Pancreas (tissue), 10 donors: ENCODE measurements around the gene MEDAG. TPM values are rescaled to one million over a fixed set of nuclear protein-coding genes. Genes with fewer than 3 reads are reported as not detected.

Experiments used
- ATAC-seq, 4 donors: fragments of 200-7000 bp; cut with Tn5 transposase; one replicate each; pipeline versions ENCODE4 v1.8.0 to v1.9.1; 2020; ENCODE audit warnings: mild to moderate bottlenecking in 4 of 4, moderate library complexity in 4 of 4
- DNase-seq, 6 donors: peaks; one replicate each; pipeline ENCODE4 v3.0.0-alpha.2; 2020
- FAIRE-seq: peaks from 2 replicates; lab custom pipeline; 2012; peaks lifted over from hg19 to GRCh38; lab: Jason Lieb, UNC
- H3K27ac ChIP-seq, 4 donors: fragments of 200-600 bp; sonication (generic); 1 replicate in 3 of 4; 2 replicates in 1 of 4; pipeline versions ENCODE4 v1.5.0 to v1.8.0; 2020
- H3K27me3 ChIP-seq, 4 donors: fragments of 200-600 bp; one replicate each; pipeline ENCODE4 v1.8.0; 2021
- H3K36me3 ChIP-seq, 3 donors: fragments of 200-600 bp; sonication (generic) in 1 of 3; one replicate each; pipeline versions ENCODE4 v1.5.0 to v1.8.0; 2020 to 2021
- H3K4me1 ChIP-seq, 3 donors: fragments of 200-600 bp; one replicate each; pipeline ENCODE4 v1.8.0; 2021
- H3K4me3 ChIP-seq, 4 donors: fragments of 200-600 bp; sonication (generic) in 2 of 4; one replicate each; pipeline versions ENCODE4 v1.5.0 to v1.8.0; 2020 to 2021
- H3K9me3 ChIP-seq, 4 donors: fragments of 200-600 bp; one replicate each; pipeline ENCODE4 v1.8.0; 2021
- CTCF ChIP-seq, 4 donors: fragments of 200-600 bp; sonication (generic) in 3 of 4; IDR thresholded peaks; one replicate each; pipeline versions ENCODE4 v1.5.0 to v1.8.0; 2021; ENCODE audit warnings: antibody characterized with exemption in 4 of 4
- WGBS, 2 donors: extraction: QIAGEN DNeasy Blood & Tissue Kit; methylation state at CpG; one replicate each; pipeline ENCODE4 v1.1.7; 2013; 5-methylcytosine and 5-hydroxymethylcytosine counted together
- intact Hi-C, 3 donors: fragments of 100-400 bp; cut with DNase I; formaldehyde crosslinking; loops; one replicate each; pipeline versions ENCODE4 v1.11.1 to v1.14.2; 2022
- polyA plus RNA-seq, 2 donors: library from polyadenylated mRNA; stranded (reverse); fragments of 200-250 nt; gene quantifications; one replicate each; pipeline ENCODE4 v1.2.3, GENCODE V29; 2013
- total RNA-seq, 6 donors: library from RNA; stranded (reverse); fragmentation: NEBNext Ultra II Directional in 4 of 6; extraction: Animal tissue kit (Norgen Biotek cat#: 25700) in 4 of 6; gene quantifications; one replicate each; pipeline versions ENCODE4 v1.2.1 to v1.2.4, GENCODE V29; 2021 to 2023
- donor health status: healthy with polysubstance abuse.
- donor health status: DM: no; HTN: no; CAD: no; lungs with moderate emphysema.
- donor health status: DM: no; HTN: no; CAD: no.
- donor health status: control.
- donor health status: control.
- donor health status: Bipolar disorder and iron deficiency.
- donor health status: DM: yes; HTN: yes; CAD: no.
- donor health status: DM: no; HTN: no; CAD: no.
- donor health status: DM: no; HTN: no; CAD: no.
- donor health status: DM: yes; HTN: yes; CAD: no.

The MEDAG gene
- total and polyA plus RNA-seq, 8 donors, result 0.56 to 6.7 (median 3.7) TPM

- Histone ChIP-seq H3K4me1 (no peaks in the 10 kb centered on the region), H3K27ac (no peak overlapping the region), H3K9me3 (no peaks in the 10 kb centered on the region), H3K4me3 (no peak overlapping the region), H3K36me3 (no peaks in the 10 kb centered on the region), H3K27me3 (peaks cover 0 to 11% (median 0%) of the 10 kb centered on the region in 4 donors)
- no peak for TF ChIP-seq CTCF (IDR thresholded peaks at IDR 0.05)
- intact Hi-C loops, result no loop called here
- ATAC-seq (no peak), DNase-seq (no peak), FAIRE-seq (no peak)
- 49 to 63% methylated on average over 5 of the region's 5 CpGs for WGBS, 2 donors
These were observed 51.3 kb downstream of the MEDAG start for GRCh38 chr13:30957258-30957943.

GRCh38 chr13:30959678-30960077 is 53.6 kb downstream of the MEDAG start:
- H3K27me3 ChIP-seq, result peaks cover 0 to 11% (median 0%) of the 10 kb centered on the region in 4 donors
- no peak for TF ChIP-seq CTCF (IDR thresholded peaks at IDR 0.05)
- ATAC-seq (no peak), FAIRE-seq (no peak), DNase-seq (no peak)
- H3K36me3 ChIP-seq, result no peaks in the 10 kb centered on the region
- H3K9me3 ChIP-seq, result no peaks in the 10 kb centered on the region
- intact Hi-C loops, result no loop called here
- H3K4me1 ChIP-seq, result no peaks in the 10 kb centered on the region
- WGBS, 2 donors, result 46 to 64% methylated on average over 1 of the region's 1 CpG
- H3K27ac ChIP-seq, result no peak overlapping the region
- no peak overlapping the region for H3K4me3 ChIP-seq

GRCh38 chr13:30963791-30964190 is 57.7 kb downstream of the MEDAG start:
- H3K4me3 ChIP-seq, result no peak overlapping the region
- peaks cover 0 to 3% (median 0%) of the 10 kb centered on the region in 4 donors for H3K27me3 ChIP-seq
- FAIRE-seq (no peak), DNase-seq (peak in 4 of 6 donors; percentile 7 to 27 (median 26)), ATAC-seq (peak; percentile 65 to 89 (median 76))
- 3 to 4% methylated on average over 5 of the region's 5 CpGs for WGBS, 2 donors
- no peaks in the 10 kb centered on the region for H3K36me3 ChIP-seq
- TF ChIP-seq CTCF (IDR thresholded peaks at IDR 0.05), result no peak
- intact Hi-C loops, result no loop called here
- no peak overlapping the region for H3K27ac ChIP-seq
- H3K4me1 ChIP-seq, result no peaks in the 10 kb centered on the region
- H3K9me3 ChIP-seq, result no peaks in the 10 kb centered on the region

GRCh38 chr13:30965380-30965779 is 59.3 kb downstream of the MEDAG start:
- Histone ChIP-seq H3K4me3 (no peak overlapping the region), H3K27me3 (no peaks in the 10 kb centered on the region), H3K36me3 (no peaks in the 10 kb centered on the region), H3K4me1 (no peaks in the 10 kb centered on the region), H3K27ac (no peak overlapping the region), H3K9me3 (no peaks in the 10 kb centered on the region)
- WGBS, 2 donors, result 58 to 74% methylated on average over 1 of the region's 1 CpG
- no peak for TF ChIP-seq CTCF (IDR thresholded peaks at IDR 0.05)
- intact Hi-C loops, result no loop called here
- FAIRE-seq (no peak), DNase-seq (no peak), ATAC-seq (no peak)

GRCh38 chr13:30966101-30966500 is 60.0 kb downstream of the MEDAG start:
- Histone ChIP-seq H3K4me1 (no peaks in the 10 kb centered on the region), H3K9me3 (no peaks in the 10 kb centered on the region), H3K27ac (no peak overlapping the region), H3K36me3 (no peaks in the 10 kb centered on the region), H3K27me3 (no peaks in the 10 kb centered on the region), H3K4me3 (no peak overlapping the region)
- FAIRE-seq (no peak), DNase-seq (no peak), ATAC-seq (no peak)
- intact Hi-C loops, result no loop called here
- WGBS, 2 donors, result 49 to 82% methylated on average over 3 of the region's 3 CpGs
- TF ChIP-seq CTCF (IDR thresholded peaks at IDR 0.05), result no peak
